Peyer's patch (tissue), 4 donors: Measurements from ENCODE around the gene GRIFIN. TPM values are rescaled to one million over a fixed set of nuclear protein-coding genes. Genes with fewer than 3 reads are reported as not detected.

Experiments used
- DNase-seq, 3 donors: peaks; one replicate each; pipeline ENCODE4 v3.0.0-alpha.2; 2017 to 2019
- H3K27ac ChIP-seq, 4 donors: fragments of 200-600 bp; sonication (generic); one replicate each; pipeline ENCODE4 v1.5.1; 2016 to 2019
- H3K27me3 ChIP-seq, 2 donors: fragments of 200-600 bp; sonication (generic); one replicate each; pipeline ENCODE4 v1.5.1; 2019
- H3K36me3 ChIP-seq, 3 donors: fragments of 200-600 bp; sonication (generic); one replicate each; pipeline ENCODE4 v1.5.1; 2016 to 2019
- H3K4me1 ChIP-seq, 4 donors: fragments of 200-600 bp; sonication (generic); one replicate each; pipeline ENCODE4 v1.5.1; 2016 to 2019
- H3K4me3 ChIP-seq, 4 donors: fragments of 200-600 bp; sonication (generic); 1 replicate in 3 of 4; 2 replicates in 1 of 4; pipeline ENCODE4 v1.5.1; 2016 to 2019; ENCODE audit warnings: mild to moderate bottlenecking in 1 of 4
- H3K9me3 ChIP-seq, 4 donors: fragments of 200-600 bp; sonication (generic); one replicate each; pipeline ENCODE4 v1.5.1; 2016 to 2019; ENCODE audit warnings: mild to moderate bottlenecking in 1 of 4
- CTCF ChIP-seq, 6 experiments: fragments of 450-650 bp in 4 of 6; fragments of 200-600 bp in 2 of 6; sonication (generic) in 1 of 6; IDR thresholded peaks; one replicate each; pipeline ENCODE4 v1.5.1; 2017 to 2019; ENCODE audit warnings: antibody characterized with exemption in 6 of 6, mild to moderate bottlenecking in 3 of 6, moderate library complexity in 1 of 6
- POLR2A ChIP-seq, 2 donors: fragments of 450-650 bp; IDR thresholded peaks; one replicate each; pipeline ENCODE4 v1.5.1; 2017; ENCODE audit warnings: antibody characterized with exemption in 2 of 2, mild to moderate bottlenecking in 2 of 2, moderate library complexity in 2 of 2
- total RNA-seq, 4 donors: library from RNA; depleted of rRNA; stranded (reverse); fragments of >200 nt; gene quantifications; one replicate each; pipeline ENCODE4 v1.1.0, GENCODE V29; 2016

The GRIFIN gene
- total RNA-seq, 4 donors from 2014 or later, result not detected

GRCh38 chr7:2445898-2446555, 30.2 kb downstream of the GRIFIN start:
- no peaks in the 10 kb centered on the region for H3K27me3 ChIP-seq
- no peak for DNase-seq
- TF ChIP-seq CTCF (IDR thresholded peaks at IDR 0.05) (no peak), POLR2A (IDR thresholded peaks at IDR 0.05) (no peak)
- H3K27ac ChIP-seq, result no peak overlapping the region
- no peaks in the 10 kb centered on the region for H3K9me3 ChIP-seq
- peaks cover 0 to under 1% (median 0%) of the 10 kb centered on the region in 4 donors for H3K4me1 ChIP-seq
- H3K4me3 ChIP-seq, result no peak overlapping the region
- peaks cover 0 to 5% (median 0%) of the 10 kb centered on the region in 3 donors for H3K36me3 ChIP-seq

- TF ChIP-seq POLR2A (IDR thresholded peaks at IDR 0.05) (no peak), CTCF (IDR thresholded peaks at IDR 0.05) (no peak)
- Histone ChIP-seq H3K9me3 (no peaks in the 10 kb centered on the region), H3K4me3 (no peak overlapping the region), H3K27me3 (no peaks in the 10 kb centered on the region), H3K36me3 (peaks cover 0 to 5% (median 0%) of the 10 kb centered on the region in 3 donors), H3K4me1 (no peaks in the 10 kb centered on the region), H3K27ac (peak overlapping the region in 1 of 4 donors; percentile 13)
- no peak for DNase-seq
These were observed 31.2 kb downstream of the GRIFIN start for GRCh38 chr7:2445047-2445446.

- no peaks in the 10 kb centered on the region for H3K9me3 ChIP-seq
- no peaks in the 10 kb centered on the region for H3K4me1 ChIP-seq
- TF ChIP-seq CTCF (IDR thresholded peaks at IDR 0.05) (no peak), POLR2A (IDR thresholded peaks at IDR 0.05) (no peak)
- no peak for DNase-seq
- no peaks in the 10 kb centered on the region for H3K27me3 ChIP-seq
- no peak overlapping the region for H3K4me3 ChIP-seq
- H3K27ac ChIP-seq, result no peak overlapping the region
- peaks cover 0 to 5% (median 0%) of the 10 kb centered on the region in 3 donors for H3K36me3 ChIP-seq
These were observed 31.7 kb downstream of the GRIFIN start for GRCh38 chr7:2444476-2444875.

- Histone ChIP-seq H3K4me1 (no peaks in the 10 kb centered on the region), H3K36me3 (peaks cover 0 to 5% (median 0%) of the 10 kb centered on the region in 3 donors), H3K9me3 (no peaks in the 10 kb centered on the region), H3K27me3 (no peaks in the 10 kb centered on the region), H3K27ac (no peak overlapping the region), H3K4me3 (no peak overlapping the region)
- no peak for TF ChIP-seq CTCF (IDR thresholded peaks at IDR 0.05)
- no peak for DNase-seq
These were observed 32.7 kb downstream of the GRIFIN start for GRCh38 chr7:2443491-2443890.

GRCh38 chr7:2441430-2442058, 34.7 kb downstream of the GRIFIN start:
- Histone ChIP-seq H3K4me3 (no peak overlapping the region), H3K27ac (no peak overlapping the region), H3K36me3 (peaks cover 0 to 5% (median 0%) of the 10 kb centered on the region in 3 donors), H3K27me3 (no peaks in the 10 kb centered on the region), H3K9me3 (no peaks in the 10 kb centered on the region), H3K4me1 (no peaks in the 10 kb centered on the region)
- TF ChIP-seq POLR2A (IDR thresholded peaks at IDR 0.05) (no peak), CTCF (IDR thresholded peaks at IDR 0.05) (no peak)
- no peak for DNase-seq
